Activated CD4-positive, alpha-beta T cell treated with anti-CD3 and anti-CD28 coated beads, Interleukin-2, amount 50 U/mL, for 16 hours (primary cell): ENCODE results near the gene ABI3BP.

ENCODE experiments used
- DNase-seq: peaks from one replicate; pipeline ENCODE4 v3.0.0-alpha.2; 2020

The ABI3BP gene

DNA sequence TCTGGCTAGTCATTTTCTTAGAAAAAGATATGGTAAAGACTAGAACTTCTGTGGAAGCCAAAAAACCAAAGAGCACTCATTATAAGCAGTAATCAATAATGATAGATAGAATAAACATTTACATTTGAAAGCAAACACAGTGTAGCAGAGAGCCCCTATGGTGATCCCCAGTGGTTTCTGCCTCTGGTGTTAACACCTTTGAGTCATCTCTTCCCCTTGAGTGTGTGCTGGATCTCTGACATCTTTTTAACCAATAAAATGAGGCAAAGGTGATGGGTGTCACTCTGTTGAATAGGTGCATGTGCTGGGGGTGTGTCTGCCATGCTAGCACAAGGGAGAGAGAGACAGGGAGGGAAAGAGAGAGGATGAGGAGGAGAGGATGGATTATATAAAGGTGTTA, 162.3 kb downstream of the ABI3BP start:
- no peak for DNase-seq

DNA sequence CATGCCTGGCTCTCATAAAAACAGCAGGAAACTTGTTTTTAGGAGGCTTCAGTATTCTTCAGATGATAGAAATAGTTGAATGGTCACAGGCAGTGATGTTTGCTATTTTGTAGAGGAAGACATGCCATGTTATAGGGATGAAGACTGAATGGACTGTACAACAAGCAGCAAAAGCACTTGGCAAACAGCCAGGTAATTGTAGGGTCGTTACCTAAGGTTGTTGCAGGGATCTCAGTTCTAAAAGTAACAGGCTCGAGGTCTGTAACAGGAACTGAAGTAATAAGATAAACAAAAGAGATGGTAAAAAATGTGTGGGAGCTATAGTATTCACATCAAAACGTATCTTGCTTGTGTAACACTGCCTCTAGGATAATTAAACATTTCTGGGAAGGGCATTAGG, 167.6 kb downstream of the ABI3BP start:
- DNase-seq, result no peak

DNA sequence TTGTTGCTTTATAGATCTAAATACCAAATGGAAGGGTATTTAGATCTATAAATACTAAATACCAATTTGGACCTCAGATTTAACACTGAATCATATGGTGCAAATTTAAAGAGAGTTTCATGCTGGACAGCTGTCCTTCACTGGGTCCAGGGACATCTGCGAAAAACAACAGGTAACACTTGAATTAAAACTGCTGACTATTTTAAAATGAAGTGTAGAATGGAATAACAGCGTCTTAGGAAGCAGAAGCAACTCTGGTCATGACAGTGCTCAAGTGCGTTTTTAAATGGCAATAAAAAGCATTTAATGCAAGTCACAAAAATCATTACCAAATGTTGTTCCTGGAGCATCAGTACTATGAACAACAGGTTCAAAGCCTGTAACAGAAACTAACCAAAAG, 177.6 kb downstream of the ABI3BP start:
- no peak for DNase-seq

DNA sequence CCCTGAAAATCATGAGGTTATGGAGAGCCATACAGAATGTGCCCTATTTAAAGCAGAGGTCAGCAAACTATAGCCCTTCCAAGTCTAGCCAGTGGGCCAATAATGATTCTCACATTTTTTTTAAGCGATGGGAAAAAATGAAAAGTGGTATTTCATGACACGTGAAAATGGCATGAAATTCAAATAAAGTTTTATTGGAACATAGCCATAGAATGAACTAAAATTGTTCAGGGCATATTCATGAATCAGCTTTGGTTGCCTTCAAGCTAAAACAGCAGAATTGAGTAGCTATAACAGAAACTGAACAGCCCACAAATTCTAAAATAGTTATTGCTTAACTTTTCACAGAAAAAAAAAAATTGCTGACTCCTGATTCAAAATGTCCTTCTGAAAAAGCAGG, 179.4 kb downstream of the ABI3BP start:
- DNase-seq, result no peak

DNA sequence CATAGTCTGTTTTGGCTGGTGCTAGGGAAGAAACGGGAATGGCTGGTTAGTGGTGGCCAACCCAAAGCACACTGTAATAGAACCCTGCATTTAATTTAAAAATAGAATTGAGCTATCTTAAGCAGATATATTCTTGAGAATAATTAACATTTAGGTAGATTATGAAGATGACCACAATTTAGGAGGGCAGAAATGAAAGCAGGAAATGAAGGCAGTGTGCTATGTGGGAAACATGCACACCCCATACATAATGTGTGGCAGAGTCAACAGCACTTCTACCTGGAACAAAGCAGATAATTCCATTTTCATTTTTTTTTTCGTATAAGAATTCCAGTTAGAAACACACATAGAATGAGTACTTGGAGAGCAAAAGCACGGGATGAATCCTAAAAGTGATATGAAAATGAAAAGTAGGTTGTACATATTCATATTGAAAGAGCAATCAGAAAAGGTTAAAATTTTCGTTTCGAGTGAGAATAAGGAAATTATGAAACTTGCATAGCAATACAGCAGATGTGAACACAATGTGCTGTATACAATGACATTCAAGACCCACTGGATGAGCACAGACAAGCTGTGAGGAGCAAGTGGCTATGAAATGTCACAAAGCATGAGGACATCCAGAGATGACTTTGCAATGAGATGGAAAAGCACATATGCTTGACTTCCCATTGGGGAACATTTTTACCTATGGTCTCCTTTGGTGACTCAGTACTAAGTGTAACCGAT, 181.3 kb downstream of the ABI3BP start:
- DNase-seq, result peak; percentile 2

DNA sequence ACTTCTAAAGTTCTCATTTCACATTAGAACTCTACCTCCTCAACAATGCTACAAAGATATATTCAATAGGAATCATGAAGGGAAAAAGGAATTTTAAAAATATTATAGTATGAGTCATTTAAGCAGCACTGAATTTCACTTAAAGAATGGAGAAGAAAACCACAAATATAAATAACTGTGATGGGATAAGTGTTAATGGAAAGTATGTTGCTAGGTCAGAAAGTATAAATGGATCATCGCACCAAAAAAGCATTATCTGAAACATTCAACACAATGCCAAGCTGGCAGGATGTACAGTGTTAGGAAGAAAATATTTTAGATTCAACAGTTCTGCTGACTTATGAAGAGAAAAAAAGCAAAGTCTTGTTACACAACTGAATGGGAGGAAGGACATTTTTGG, 182.6 kb downstream of the ABI3BP start:
- no peak for DNase-seq

DNA sequence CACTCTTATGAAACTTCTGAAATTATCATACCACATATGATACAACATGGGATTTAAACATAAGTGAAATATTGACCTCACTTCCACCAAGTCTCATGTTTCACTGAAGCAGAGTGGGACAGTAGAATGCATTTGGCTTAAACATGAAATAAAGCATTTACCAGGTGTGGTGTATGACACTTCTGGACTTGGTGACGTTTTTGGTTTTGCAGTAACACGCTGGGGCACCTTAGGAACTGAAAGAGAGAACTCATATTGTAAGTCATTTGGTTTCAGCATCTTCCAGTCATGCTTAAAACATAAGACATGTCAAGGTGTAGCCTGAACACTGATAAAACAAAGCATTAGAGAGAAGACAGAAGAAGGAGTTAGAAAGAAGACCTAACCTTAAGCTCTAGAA, 188.6 kb downstream of the ABI3BP start:
- no peak for DNase-seq

DNA sequence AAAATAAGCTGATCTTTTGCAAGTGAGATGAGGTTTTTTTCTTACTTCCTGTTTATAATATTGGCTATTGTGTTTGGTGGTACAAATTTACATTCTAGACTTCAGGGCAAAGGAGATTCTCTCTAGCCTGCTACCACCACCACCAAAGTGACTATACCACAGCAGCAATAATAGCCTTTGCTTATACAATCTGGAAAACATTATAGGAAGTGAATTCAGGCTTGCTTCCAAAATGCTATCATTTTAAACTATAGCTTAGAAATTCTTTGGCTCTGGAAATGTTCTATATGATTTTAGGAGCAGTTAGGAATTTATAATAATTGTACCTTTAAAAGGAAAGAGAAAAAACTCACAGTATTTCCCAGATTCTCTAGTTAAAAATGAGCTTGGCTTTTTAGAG, 189.5 kb downstream of the ABI3BP start:
- DNase-seq, result no peak

DNA sequence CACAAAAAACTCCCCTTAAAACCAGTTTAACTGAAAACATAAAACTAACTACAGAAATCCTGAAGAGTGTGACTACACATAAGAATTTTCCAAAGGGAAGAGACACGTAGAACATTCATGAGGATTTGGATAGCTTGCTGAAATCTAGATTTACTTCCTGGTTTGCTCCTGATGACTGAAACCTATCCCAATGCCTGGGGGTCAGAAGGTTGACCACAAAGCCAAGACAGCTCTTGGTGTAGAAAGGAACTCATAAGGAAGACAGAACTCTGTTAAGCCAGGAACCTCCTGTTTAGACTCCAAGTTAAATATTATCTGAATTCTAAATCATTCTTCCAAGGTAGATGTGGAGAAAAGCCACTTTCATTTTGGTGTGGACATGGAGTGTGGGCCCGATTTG, 191.1 kb downstream of the ABI3BP start:
- no peak for DNase-seq

DNA sequence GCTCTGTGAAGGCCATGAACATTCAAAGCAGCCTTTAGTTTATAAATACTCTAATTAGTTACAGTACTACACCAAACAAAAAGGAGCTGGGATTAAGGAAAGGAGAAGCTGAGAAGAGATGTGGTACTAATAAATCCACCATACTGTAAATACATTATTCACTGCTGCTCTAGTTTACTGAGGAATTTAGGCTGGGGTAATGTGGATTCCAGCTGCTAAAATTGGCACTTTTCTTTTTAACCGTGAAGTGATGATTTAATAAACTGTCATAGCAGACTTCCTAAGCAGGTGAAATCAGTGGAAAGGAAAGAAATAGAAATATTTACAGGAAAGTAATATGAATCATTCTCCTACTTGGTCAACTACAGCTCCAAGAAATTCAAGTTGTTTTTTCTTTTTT, 195.2 kb downstream of the ABI3BP start:
- DNase-seq, result no peak

DNA sequence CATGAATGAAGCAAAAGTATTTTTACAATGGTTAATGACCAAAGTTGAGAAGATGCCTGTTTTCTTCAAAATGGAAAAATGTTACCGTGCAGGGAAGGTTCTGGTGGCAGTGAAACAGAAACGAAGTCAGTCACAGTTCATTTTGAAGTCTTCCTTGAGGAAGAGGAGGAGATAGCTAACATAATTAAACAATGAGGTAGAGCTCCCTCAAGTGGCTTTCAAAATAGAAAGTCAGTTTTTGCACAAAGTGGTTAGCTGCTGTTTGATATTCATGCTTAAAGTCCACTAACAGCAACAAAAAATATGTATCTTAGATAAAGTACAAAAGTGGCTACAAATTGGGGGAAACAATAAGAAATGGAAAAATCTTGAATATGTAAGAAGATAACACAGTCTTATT, 196.7 kb downstream of the ABI3BP start:
- DNase-seq, result peak; percentile 5

DNA sequence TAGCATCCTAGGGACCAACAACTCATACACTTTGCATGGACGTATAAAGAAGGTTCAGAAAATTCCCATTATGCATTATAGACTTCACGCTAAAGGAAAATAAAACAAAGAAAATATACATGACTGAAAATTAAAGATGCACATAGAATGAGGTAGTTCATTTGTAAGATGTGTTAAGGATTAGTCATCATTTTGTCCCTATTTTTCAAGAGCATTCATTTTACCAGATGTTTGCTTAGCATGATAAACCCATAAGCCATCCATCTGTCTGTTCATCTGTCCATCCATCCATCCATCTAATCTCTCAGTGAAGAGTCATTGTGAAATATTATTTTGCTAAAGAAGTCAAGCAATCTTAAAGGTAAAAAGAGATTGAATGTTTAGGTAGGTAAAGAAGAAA, 203.6 kb downstream of the ABI3BP start:
- DNase-seq, result no peak

DNA sequence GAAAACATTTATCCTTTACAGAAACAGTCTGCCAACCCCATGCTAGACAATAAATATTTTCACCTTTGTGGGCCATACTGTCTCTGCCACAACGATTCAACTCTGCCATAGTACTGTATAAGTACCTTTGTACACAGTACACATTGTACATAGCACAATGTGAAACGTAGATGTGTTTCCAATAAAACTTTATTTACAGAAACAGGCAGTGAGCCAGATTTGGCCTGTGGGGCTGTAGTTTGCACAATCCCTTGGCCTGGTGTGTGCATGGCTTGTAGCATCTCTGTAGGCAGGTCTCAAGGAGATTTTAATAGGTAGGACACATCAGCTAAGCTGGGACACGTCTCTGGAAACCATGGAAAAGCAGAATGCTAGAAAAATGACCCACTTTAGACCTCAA, 209.6 kb downstream of the ABI3BP start:
- DNase-seq, result no peak

DNA sequence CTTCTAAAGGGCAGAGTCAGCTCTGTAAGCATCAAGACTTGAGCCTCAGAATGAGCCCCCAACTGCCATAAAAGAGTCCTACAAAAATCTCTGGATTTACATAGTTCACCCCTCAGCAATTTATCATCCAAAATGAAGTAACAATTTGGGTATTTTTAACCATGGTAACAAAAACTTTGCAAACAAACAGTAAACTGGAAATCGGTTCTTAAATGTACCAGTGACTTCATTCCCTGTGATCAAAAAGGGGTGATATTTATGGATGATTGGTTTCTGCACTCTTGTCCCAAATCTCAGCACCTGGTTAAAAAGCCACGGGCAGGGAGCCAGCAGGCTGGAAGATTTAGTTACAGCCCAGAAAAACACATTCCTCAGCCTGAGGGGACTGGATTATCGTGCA, 210.3 kb downstream of the ABI3BP start:
- no peak for DNase-seq

DNA sequence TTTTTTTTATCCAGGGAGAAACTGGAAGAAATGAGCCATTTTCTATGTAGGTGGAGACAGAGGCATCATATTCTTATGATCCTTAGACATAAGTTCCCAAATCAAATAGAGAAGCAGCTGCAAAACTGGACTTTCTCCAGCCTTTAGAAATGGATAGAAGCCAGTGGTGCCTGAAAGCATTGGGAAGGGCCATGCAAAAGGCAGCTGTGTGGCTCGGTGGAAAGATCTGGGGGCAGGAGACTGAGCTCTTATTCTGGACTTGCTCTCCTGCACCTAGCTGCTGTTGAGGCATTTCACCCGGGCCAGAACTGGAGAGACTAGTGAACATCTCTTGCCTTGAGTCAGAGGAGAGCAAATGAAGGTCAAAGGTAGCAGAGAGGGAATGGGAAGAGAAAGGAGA, 210.9 kb downstream of the ABI3BP start:
- DNase-seq, result no peak

DNA sequence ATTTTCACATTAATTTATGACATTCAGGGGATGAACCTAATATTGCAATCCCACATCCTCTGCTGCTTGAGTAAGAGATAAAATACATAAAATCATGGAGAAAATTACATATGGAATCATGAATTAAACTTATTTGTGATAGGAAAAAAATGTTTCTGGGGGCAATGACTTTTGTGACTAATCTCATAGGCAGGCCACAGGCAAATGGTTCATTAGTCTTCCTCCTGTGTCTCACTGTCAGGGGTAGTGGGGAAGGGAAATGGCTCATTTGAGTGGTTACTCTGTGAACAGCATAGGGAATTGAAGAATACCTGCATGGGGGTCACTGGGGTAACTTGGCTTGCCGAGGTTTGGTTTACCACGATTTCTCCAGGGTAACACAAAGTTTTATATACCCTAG, 211.9 kb downstream of the ABI3BP start:
- no peak for DNase-seq

DNA sequence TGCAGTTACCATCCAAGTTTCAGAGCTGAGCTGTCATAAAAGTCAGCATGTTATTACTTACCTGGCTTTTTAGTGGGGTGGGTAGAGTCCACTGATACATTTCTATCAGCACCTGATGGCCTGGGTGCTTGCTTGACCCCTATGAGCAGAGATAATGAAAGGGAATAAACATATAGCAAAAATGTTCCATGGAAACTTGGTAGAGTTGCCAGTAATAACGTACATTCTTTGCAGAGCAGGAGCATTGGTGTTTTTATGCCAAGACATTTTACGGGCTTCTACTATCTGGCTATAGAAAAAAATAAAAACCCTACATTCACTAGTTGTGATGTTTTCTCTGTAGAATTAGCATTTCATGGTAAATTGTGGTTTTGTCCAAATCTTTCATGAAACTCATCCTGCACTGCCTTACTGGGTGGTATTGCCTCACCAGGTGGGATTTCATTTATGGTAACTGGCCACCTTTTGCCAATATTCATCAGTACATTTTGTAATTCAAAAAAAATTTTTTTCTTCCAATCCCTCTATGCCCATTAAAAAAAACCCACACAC, 213.1 kb downstream of the ABI3BP start:
- DNase-seq, result no peak

DNA sequence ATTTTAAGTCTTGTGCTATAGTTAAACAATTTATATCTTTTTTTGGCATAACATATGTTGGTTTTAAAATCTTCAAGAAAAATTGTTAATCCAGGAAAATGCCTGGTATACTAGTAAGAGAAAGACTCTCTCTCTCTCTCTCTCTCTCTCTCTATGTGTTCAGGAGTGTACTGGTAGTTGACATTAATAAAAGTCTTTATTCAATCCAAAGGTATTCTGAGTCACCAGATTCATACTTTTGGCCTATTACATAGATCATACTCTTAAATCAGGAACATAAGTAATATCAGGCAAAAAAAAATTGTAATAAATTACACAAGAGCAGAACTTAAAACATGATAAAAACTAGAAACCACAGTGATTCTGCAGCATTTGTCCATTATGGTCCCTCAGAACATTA, 213.7 kb downstream of the ABI3BP start:
- DNase-seq, result no peak

DNA sequence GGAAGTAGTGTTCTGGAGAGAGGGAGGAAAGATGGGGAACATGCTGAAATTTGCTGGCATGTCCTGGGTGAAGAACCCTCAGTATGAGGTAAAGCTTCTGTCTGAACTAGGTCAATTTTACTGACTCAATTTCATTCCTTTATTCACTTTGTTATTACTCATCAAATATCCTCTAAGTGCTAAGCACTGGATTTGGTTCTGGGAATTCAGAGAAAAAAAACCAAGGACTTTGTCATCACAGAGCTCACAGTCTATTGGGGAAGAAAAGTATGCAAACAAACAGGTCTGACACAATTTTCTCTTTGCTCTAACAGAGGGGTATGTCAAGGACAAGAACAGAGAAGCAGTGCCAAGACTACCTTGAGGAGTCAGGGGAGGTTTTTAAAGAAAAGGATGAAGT, 215.9 kb downstream of the ABI3BP start:
- DNase-seq, result no peak

DNA sequence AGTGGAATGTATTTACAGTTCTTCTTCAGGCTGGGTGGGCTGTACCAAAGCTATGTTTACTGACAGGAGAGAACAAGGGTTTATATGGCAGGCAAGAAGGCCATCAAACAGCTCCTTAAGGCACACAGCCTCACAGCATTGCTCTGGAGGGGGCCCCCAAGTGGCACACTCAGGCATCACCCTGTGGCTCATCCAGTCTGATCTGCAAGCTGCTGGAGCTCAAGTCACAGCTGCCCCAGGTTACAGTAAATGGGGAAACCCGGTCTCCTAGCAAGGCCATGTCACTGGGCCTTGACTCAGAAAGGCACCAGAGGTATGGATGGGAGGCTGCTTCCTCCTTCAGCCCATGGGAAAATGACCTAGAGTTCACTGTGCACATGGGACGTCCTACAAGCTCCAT, 216.5 kb downstream of the ABI3BP start:
- no peak for DNase-seq

DNA sequence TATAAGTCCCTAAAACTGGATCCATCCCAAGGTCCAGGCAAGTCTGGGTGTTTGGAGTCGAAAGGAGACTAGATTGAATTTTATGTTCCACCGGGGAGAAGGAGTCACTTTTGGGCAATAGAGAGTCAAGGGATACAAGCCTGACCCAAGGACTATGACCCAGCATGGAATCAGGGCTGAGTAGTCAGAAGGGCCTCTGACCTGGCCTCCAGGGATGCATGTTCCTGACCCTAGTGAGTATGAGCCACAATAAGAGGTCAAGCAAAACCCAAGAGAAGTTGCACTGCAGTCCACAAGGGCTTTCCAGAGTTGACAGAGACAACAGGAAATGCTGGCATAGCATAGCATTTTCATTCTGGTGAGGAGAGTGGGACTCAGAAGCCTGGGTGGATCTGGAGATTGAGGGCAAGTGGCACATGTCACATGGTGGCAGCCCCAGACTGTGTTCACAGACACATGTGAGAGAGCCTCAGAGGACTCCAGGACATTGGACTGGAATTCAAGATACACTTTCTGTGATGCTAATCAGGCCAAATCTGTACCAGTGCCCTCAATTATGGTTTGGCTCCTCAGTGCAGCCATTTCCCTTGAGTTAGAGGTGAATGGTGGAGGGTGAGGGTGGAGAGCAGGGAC, 217.0 kb downstream of the ABI3BP start:
- no peak for DNase-seq

DNA sequence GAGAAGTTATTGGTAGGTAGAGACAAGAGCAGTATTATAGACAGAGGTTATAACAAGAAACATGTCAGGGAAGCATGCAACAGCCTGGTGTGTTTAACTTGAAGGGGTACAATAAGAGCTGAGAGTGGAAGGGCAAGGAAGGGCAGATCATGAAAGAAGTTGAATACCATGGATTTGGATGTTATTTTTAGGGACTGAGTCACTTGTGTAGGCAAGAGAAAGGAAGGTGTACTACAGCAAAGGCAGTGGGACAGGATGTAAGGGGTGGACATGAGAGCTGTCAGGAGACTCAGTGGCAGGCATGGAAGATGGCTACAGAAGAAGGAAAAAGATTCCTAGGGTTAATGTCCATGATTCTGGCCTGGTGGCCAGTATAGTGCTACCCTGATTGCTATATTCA, 217.6 kb downstream of the ABI3BP start:
- DNase-seq, result no peak

DNA sequence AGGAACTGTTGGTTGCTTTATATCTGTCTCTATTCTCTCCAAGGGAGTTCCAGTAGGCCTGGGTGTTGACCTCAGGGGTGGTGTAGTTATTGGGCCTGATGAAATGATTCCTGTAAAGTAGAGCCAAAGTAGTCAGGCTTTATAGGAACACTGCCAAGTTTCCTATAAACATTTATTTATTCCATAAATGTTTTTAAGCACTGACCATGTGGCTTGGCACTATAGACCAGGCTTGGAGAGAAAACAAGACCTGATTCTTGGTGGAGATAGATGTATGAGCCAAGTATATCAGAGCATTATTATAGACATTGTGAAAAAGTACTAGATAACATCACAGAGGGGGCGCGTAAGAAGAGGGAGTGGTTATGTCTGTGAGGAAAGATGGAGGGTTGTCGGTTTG, 218.0 kb downstream of the ABI3BP start:
- DNase-seq, result no peak

DNA sequence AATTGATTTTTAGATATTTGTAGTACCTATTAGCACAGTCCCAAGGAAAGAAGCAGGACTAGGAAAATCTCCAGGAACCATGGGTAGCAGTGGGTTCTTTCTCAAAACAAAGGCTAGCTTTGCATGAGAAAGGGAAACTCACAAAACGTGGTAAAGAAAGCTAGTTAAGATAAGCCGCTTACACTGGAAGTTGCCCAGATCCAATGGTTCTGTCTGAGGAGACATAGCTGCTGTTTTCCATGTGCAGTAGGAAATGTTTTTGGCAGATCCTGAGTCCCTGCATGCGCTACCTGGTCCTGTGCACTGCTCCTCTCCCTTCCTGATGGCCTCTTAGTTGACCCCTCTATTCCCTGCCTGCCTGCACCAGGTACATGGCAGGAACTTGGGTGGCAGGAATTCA, 223.5 kb downstream of the ABI3BP start:
- DNase-seq, result no peak

DNA sequence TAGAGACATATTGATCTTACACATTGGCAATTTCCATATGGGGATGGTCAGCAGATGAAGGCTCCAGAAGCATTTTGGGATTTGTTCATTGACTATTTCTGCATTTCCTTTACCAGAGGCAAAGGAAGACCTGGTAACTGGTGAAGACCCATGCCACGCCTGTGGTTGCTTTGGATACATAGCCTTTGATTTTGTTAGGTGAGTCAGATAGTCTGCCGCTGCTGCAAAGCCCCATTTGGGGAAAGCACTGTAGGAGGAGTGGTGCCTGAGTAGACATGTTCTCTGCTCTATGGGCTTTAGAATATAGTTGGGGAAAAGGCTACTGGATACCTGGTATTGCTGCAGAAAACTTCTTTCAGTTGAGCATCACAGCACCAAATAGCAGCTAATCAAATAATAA, 227.2 kb downstream of the ABI3BP start:
- DNase-seq, result no peak
